ENCODE measurements around the gene MED31. TPM values are rescaled to one million over a fixed set of nuclear protein-coding genes. Genes with fewer than 3 reads are reported as not detected.

Gene MED31
- total RNA-seq, 1 experiment from 2014 or later: 17.8 TPM

GRCh38 chr17:6684881-6685767 lies 33.7 kb upstream of the MED31 start:
- intact Hi-C loops (cut with micrococcal nuclease): no loop called here
- Mint-ChIP-seq H3K36me3 (ENCODE audit: insufficient read depth, unreplicated experiment) (no peaks in the 10 kb centered on the region), H3K27ac (ENCODE audit: low read depth, unreplicated experiment) (no peak overlapping the region), H3K27me3 (ENCODE audit: insufficient read depth, unreplicated experiment) (no peaks in the 10 kb centered on the region), H3K9me3 (ENCODE audit: unreplicated experiment) (no peaks in the 10 kb centered on the region), H3K4me3 (ENCODE audit: unreplicated experiment) (no peak overlapping the region), H3K4me1 (ENCODE audit: insufficient read depth, unreplicated experiment) (peaks cover 6% of the 10 kb centered on the region)
- BruUV-seq (replicated peaks): no TSS peak
- TF ChIP-seq, protein P1, sequence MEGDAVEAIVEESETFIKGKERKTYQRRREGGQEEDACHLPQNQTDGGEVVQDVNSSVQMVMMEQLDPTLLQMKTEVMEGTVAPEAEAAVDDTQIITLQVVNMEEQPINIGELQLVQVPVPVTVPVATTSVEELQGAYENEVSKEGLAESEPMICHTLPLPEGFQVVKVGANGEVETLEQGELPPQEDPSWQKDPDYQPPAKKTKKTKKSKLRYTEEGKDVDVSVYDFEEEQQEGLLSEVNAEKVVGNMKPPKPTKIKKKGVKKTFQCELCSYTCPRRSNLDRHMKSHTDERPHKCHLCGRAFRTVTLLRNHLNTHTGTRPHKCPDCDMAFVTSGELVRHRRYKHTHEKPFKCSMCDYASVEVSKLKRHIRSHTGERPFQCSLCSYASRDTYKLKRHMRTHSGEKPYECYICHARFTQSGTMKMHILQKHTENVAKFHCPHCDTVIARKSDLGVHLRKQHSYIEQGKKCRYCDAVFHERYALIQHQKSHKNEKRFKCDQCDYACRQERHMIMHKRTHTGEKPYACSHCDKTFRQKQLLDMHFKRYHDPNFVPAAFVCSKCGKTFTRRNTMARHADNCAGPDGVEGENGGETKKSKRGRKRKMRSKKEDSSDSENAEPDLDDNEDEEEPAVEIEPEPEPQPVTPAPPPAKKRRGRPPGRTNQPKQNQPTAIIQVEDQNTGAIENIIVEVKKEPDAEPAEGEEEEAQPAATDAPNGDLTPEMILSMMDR (IDR thresholded peaks at IDR 0.05; ENCODE audit: unreplicated experiment): no peak
- no peak for DNase-seq (ENCODE audit: unreplicated experiment)
- POLR2A ChIA-PET: no interaction called here
- CTCF ChIA-PET: no interaction called here

- Mint-ChIP-seq H3K4me3 (ENCODE audit: unreplicated experiment) (no peak overlapping the region), H3K36me3 (ENCODE audit: insufficient read depth, unreplicated experiment) (no peaks in the 10 kb centered on the region), H3K9me3 (ENCODE audit: unreplicated experiment) (no peaks in the 10 kb centered on the region), H3K27me3 (ENCODE audit: insufficient read depth, unreplicated experiment) (no peaks in the 10 kb centered on the region), H3K27ac (ENCODE audit: low read depth, unreplicated experiment) (no peak overlapping the region), H3K4me1 (ENCODE audit: insufficient read depth, unreplicated experiment) (peaks cover 6% of the 10 kb centered on the region)
- no peak for DNase-seq (ENCODE audit: unreplicated experiment)
- CTCF ChIA-PET: interaction anchor here (0.7 kb wide), 1 partner anchor 9 kb away, joined by 4 read pairs; no protein-coding TSS in a partner anchor
- POLR2A ChIA-PET: no interaction called here
- no TSS peak for BruUV-seq (replicated peaks)
- intact Hi-C loops (cut with micrococcal nuclease): no loop called here
- TF ChIP-seq, protein P1 (IDR thresholded peaks at IDR 0.05; ENCODE audit: unreplicated experiment): no peak
Observed at GRCh38 chr17:6684460-6684783, 33.0 kb upstream of the MED31 start.

DNA sequence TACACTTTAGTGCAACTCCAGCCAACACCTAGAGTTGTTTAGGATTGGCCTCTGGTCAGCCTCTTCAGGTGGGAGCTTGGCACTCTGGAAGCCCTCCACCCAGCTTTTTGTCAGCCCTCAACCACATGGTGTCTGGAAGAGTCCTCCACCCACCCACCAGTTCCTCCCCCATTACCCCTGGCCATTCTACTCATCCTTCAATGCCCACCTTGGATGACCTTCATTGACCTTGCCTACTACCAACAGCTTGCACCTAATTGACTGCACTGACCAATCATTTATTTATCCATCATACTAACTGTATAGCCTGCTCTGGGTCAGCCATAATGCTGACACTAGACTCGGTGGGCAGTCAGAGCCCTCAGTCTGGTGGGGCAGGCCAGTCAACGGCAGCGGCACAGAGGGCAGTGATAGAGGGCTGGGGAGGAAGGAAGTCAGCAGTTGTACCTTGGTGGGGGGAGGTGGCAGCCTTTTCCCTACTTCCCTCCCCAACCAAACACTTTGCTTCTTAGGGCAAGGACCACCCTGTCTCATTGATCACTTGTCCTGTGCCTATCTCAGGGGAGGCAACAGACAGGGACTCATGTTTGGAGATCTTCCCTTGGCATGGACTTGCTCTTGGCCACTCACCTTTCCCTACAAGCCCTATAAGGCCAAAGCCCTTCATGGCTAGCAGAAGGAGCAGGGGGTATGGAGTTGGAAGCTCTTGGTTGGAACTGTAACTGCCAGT lies 32.5 kb upstream of the MED31 start:
- Mint-ChIP-seq H3K4me3 (ENCODE audit: unreplicated experiment) (no peak overlapping the region), H3K9me3 (ENCODE audit: unreplicated experiment) (no peaks in the 10 kb centered on the region), H3K27me3 (ENCODE audit: insufficient read depth, unreplicated experiment) (no peaks in the 10 kb centered on the region), H3K36me3 (ENCODE audit: insufficient read depth, unreplicated experiment) (no peaks in the 10 kb centered on the region), H3K27ac (ENCODE audit: low read depth, unreplicated experiment) (no peak overlapping the region), H3K4me1 (ENCODE audit: insufficient read depth, unreplicated experiment) (peaks cover 6% of the 10 kb centered on the region)
- POLR2A ChIA-PET: interaction anchor here (1.2 kb wide), 1 partner anchor 9 kb away, joined by 4 read pairs; no protein-coding TSS in a partner anchor
- DNase-seq (ENCODE audit: unreplicated experiment): no peak
- CTCF ChIA-PET: interaction anchor here (0.6 to 1.1 kb wide), 3 partner anchors 9 to 614 kb away, joined by 3 to 8 read pairs (median 4); no protein-coding TSS in a partner anchor
- no TSS peak for BruUV-seq (replicated peaks)
- TF ChIP-seq, protein P1 (IDR thresholded peaks at IDR 0.05; ENCODE audit: unreplicated experiment): no peak
- intact Hi-C loops (cut with micrococcal nuclease): no loop called here

- no peaks in the 10 kb centered on the region for H3K36me3 Mint-ChIP-seq (ENCODE audit: insufficient read depth, unreplicated experiment)
- ChIA-PET CTCF (interaction anchor here (0.6 to 1.1 kb wide), 3 partner anchors 11 to 614 kb away, joined by 3 to 8 read pairs (median 3); no protein-coding TSS in a partner anchor), POLR2A (interaction anchor here (1.2 kb wide), 1 partner anchor 8 kb away, joined by 4 read pairs; no protein-coding TSS in a partner anchor)
- TF ChIP-seq, protein P1 (IDR thresholded peaks at IDR 0.05; ENCODE audit: unreplicated experiment): no peak
- no peaks in the 10 kb centered on the region for H3K9me3 Mint-ChIP-seq (ENCODE audit: unreplicated experiment)
- peaks cover 6% of the 10 kb centered on the region for H3K4me1 Mint-ChIP-seq (ENCODE audit: insufficient read depth, unreplicated experiment)
- H3K27me3 Mint-ChIP-seq (ENCODE audit: insufficient read depth, unreplicated experiment): no peaks in the 10 kb centered on the region
- no TSS peak for BruUV-seq (replicated peaks)
- no peak for DNase-seq (ENCODE audit: unreplicated experiment)
- intact Hi-C loops (cut with micrococcal nuclease): no loop called here
- no peak overlapping the region for H3K27ac Mint-ChIP-seq (ENCODE audit: low read depth, unreplicated experiment)
- H3K4me3 Mint-ChIP-seq (ENCODE audit: unreplicated experiment): no peak overlapping the region
Observed at GRCh38 chr17:6683081-6683684, 31.8 kb upstream of the MED31 start.

Measured in MCF 10A (cell line).